Tibial nerve (tissue), 3 donors: ENCODE results near the gene RPA1.

Experiments
- CTCF ChIP-seq, 5 experiments: fragments of 200-600 bp in 3 of 5; fragments of 450-650 bp in 2 of 5; sonication (generic) in 3 of 5; IDR thresholded peaks; one replicate each; pipeline ENCODE4 v1.5.1; 2016 to 2019; ENCODE audit warnings: antibody characterized with exemption in 5 of 5, mild to moderate bottlenecking in 3 of 5, moderate library complexity in 2 of 5
- POLR2A ChIP-seq, 2 donors: fragments of 450-650 bp; IDR thresholded peaks; one replicate each; pipeline ENCODE4 v1.6.1; 2017; ENCODE audit warnings: antibody characterized with exemption in 2 of 2, mild to moderate bottlenecking in 2 of 2, moderate library complexity in 2 of 2

DNA sequence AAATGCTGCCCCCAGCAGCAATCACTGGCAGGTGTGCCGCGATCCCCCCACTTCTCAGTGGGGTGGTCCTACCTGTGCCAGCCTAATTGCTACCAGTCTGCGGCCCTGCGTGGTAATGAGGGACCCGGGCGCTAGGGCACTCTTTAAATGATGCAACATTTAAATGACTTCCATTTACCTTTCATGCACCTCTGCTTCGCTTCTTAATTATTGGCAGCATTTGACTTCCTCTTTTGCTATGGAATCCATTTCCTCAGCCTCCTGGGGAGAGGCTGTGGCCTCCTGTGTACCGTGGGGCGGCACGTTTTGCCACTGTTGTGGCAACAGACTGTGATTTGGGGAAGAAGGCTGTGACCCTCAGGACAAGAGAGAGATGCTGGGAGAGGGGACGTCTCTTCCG lies 86.1 kb downstream of the RPA1 start:
- no peak for TF ChIP-seq POLR2A (IDR thresholded peaks at IDR 0.05)
- no peak for TF ChIP-seq CTCF (IDR thresholded peaks at IDR 0.05)
